NCI-H748 (cell line): ENCODE results near the gene SYCP3.

ENCODE experiments used
- DNase-seq: peaks from one replicate; lab custom pipeline; 2025; ENCODE audit not compliant: unreplicated experiment; lab: John Stamatoyannopoulos, UW

Gene SYCP3

GRCh38 chr12:101713930-101714329 lies 25.3 kb downstream of the SYCP3 start:
- DNase-seq: no peak

- no peak for DNase-seq
These were observed 26.1 kb downstream of the SYCP3 start for GRCh38 chr12:101713059-101713682.

DNA sequence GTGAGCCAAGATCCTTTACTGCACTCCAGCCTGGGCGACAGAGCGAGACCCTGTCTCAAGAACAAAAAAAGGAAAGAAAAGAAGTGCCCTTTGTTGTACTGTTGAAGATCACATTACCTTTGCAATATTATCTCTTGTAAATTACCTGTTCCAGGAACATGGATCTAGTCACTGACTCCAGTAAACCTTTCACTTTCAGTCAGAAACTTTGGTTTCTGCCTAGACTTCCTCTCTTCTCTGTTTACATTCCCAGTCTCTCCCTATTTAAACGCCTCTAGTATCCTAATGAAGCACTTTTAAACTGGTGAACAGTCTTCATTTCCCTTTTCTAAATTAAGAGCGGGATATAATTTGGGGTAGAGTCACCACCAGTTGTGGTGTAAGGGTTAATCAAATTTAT lies 29.0 kb downstream of the SYCP3 start:
- DNase-seq: no peak

- no peak for DNase-seq
These were observed 32.0 kb downstream of the SYCP3 start for GRCh38 chr12:101707131-101707782.

GRCh38 chr12:101706403-101706802 lies 32.9 kb downstream of the SYCP3 start:
- no peak for DNase-seq

DNA sequence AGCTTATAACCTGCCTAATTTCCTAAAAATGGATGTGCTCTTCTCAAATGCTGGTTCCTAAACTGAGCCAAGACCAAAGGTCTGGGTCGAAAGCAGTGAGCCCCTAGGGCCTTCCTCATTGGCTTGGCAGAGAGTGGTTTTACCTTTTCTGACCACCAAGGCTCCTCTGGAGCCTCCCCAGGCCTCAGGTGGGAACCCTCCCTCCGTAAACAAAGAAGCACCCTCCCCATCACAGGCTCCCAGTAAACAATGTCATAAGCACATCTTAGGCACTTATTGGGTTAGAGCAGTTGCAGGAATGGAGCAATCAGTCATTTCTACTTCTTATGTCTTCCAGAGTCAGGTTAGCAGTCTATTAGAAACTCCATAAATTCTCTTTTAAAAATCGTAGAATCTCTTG lies 35.8 kb downstream of the SYCP3 start:
- no peak for DNase-seq

- no peak for DNase-seq
These were observed 38.9 kb downstream of the SYCP3 start for GRCh38 chr12:101700299-101700820.

DNA sequence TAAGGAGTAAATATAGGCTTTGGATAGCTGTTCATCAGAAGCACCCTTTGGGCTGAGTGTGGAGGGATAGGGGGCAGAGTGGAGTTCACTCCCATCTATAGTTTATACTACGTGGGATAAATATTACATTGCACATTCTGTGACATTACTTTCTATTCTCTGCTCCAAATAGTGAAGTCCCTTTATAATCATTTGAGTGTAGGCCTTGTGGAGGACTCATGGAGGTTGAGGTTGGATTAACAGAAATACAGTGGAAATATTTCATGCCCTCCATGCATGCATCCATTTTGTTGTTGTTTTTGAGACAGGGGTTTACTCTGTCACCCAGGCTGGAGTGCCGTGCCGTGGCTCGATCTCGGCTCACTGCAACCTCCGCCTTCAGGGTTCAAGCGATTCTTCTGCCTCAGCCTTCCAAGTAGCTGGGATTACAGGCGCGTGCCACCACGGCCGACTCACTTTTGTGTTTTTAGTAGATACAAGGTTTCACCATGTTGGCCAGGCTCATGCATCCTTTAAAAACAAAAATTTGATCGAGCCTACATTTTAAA lies 40.4 kb downstream of the SYCP3 start:
- no peak for DNase-seq

- peak; percentile 26 for DNase-seq
These were observed 41.1 kb downstream of the SYCP3 start for GRCh38 chr12:101697930-101698799.

DNA sequence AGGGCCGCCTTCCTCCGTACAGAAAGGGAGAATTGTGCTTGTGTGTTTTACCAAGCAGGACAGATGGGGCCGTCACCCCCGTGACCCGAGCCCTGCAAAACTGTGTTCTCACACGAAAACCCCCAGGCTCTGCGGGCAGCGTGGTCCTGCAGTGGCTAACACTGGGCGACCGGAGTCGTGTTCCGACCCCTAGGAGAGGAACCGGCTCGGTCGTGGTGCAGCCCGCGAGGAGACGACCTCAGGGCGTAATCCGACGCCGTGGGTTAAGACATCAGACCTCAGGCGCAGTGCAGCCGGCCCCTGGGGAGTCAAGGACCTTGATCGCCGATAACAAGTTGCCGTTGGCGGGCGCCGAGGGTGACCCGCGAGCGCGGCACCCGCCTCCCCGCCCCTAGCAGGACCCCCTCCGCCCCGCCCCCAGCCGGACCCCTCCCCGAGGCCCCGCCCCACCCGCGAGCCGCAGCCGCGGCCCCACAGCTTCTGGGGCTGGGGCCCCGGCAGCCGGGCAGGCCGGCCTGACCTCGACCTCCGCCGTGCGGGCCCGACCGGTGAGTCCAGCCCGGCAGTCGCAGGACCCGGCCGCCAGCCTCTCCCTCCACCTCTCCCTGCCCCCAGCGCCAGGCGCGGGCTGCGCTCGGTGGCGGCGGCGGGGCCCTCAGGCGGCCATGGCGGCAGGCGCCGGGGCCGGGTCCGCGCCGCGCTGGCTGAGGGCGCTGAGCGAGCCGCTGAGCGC lies 41.9 kb downstream of the SYCP3 start, which contains the start of gene CHPT1:
CHPT1 (plus strand) TSS at position 444 of the 733 bp plus-strand sequence; CDS start at position 666, 222 bp downstream.
- peak; percentile 80 for DNase-seq

GRCh38 chr12:101696251-101697196 lies 42.7 kb downstream of the SYCP3 start:
- peak; percentile 19 for DNase-seq

- DNase-seq: no peak
These were observed 43.6 kb downstream of the SYCP3 start for GRCh38 chr12:101695706-101696105.

GRCh38 chr12:101694986-101695385 lies 44.3 kb downstream of the SYCP3 start:
- no peak for DNase-seq

DNA sequence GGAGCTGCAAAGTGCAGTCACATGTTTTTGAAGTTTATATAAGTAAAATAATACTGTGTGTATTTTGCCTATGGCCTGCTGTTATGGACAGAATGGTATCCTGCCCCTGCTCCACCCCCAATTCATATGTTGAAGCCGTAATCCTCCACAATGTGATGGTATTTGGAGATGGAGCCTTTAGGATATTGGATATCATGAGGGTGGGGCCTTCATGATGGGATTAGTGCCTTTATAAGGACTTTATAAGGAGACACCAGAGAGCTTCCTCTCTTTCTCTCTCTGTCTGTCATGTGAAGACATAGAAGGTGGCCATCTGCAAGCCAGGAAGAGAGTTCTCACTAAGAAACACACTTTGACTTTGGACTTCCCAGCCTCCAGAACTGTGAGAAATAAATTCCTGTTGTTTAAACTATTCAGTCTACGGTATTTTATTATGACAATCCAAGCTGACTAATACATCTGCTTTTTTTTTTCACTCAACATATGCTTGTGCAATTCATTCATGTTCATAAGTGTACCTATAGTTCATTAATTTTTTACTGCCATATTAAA lies 44.9 kb downstream of the SYCP3 start:
- DNase-seq: no peak

DNA sequence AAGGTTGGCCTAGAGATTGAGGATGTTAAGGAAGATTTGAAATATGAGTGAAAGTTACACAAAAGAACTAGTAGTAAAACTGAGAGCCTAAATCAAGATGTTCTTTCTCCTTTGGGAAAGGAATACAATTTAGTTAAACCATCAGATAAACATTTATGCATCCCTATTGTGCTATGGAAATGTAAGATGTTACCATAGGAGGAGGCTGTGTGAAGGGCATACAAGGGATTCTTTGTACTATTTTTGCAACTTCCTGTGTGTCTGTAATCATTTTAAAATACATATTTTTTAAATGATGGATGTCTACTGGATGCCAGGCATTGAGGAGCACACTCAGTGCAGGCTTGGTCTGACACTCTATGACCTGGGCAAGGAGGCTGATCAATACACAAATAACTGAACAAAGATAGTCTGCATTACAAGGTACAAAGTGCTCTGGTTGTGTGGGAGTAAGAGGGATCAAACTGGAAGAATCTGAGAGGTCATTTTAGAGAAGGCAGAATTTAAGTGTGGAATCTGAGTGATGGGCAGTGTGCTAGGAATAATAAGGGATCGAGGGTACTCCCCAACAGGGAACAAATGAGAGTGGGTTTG lies 47.7 kb downstream of the SYCP3 start:
- no peak for DNase-seq

DNA sequence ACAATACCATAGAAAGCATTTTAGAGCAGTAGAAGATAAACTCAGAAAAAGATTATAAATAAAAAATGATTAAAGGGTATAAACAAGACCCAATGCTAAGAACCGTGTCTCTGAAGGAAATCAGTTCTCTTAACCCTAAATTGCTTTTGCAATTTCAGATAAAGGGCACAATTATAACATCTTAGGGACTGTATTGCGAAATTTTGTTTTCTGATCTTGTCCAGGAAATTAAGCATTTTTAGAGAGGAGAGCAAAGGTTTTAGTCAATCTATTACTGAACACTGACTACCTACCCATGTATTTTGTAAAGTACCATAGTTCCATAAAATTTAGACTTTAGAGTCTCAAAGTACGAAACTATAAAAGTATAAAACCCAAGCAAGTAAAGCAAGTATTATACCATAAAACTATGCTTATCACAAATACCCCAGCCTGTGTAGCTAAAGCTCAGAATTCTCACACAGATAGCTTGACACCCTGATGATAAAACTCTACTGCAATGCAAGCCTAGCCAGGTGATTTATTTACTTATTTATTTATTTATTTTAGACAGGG lies 48.6 kb downstream of the SYCP3 start:
- no peak for DNase-seq

GRCh38 chr12:101686176-101686575 lies 53.1 kb downstream of the SYCP3 start:
- DNase-seq: no peak

GRCh38 chr12:101685092-101685491 lies 54.2 kb downstream of the SYCP3 start:
- no peak for DNase-seq
